Activated T-cell treated with anti-CD3 and anti-CD28 coated beads for 4 hours (primary cell): ENCODE results near the gene CCDC122.

Source experiments
- DNase-seq: peaks from one replicate; pipeline ENCODE4 v3.0.0-alpha.2; 2020

CCDC122 gene

DNA sequence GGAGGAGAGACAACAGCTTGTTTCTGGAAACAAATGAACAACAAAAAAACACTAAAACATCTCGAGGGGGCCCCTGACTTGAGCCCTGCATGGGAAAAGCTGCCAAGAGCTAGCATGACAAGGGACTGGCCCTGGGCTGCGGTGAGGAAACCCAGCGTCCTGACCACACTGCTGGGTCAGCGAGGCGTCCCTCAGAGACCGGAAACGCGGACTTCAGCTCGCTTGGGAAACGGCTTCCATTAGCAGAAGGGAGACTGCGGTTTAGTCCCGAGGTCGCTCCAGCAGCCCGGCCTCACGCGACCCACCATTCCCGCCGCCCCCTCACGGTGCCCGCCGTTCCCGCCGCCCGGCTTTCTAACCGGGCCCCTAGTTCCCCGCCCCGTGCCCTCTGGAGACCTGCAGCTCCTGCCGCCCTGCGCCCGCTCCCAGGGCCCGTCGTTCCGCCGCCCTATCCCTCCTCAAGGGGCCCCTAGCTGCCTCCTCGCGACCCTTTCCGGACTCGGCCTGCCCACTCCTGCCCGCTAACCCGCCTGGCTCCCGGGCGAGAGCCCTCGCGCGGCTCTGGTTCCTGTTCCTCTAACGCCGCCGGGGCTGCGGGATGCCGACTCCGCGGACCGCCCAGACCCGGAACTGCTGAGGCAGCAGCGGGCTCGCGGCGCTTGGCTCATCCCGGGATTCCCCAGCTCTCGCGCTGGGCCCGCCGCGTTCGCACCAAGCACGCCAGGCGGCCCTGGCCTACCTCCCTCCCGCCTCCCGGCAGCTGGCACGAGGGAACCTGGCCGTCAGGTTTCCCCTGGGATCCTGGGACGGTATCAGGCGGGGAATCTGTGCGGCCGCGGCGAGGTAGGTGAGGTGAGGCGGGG lies at the start of gene CCDC122:
Gene CCDC122 (minus strand): TSS at position 849 of the 863 bp plus-strand sequence. CDS start 10,364 bp downstream, outside the sequence.
- DNase-seq, result peak; percentile 58

DNA sequence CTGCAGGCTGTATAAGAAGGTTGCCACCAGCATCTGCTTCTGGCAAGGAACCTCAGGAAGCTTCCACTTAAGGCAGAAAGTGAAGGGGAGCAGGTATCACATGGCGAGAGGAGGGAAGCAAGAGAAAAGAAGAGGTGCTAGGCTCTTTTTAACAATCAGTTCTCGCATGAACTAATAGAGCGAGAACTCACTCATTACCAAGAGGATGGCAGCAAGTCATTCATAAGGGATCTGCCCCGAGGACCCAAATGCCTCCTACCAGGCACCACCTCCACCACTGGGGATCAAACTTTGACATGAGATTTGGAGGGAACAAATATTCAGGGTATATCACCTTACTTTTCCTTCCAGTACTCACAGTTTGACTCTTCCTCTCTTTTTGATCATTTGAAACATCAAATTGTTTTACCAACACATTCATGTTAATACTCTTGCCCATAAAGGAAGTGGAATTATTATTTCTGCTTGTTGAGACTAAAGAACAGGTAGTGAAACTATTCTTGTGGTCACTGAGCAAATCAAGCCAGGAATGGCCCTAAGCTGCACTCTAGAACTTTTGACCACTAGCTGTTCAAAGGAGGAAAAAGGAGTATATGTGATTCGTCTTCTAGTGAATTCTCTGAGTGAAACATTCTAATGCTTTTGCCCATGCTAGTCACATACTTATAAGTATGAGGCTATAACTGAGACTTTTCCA lies 45.2 kb upstream of the CCDC122 start:
- no peak for DNase-seq

DNA sequence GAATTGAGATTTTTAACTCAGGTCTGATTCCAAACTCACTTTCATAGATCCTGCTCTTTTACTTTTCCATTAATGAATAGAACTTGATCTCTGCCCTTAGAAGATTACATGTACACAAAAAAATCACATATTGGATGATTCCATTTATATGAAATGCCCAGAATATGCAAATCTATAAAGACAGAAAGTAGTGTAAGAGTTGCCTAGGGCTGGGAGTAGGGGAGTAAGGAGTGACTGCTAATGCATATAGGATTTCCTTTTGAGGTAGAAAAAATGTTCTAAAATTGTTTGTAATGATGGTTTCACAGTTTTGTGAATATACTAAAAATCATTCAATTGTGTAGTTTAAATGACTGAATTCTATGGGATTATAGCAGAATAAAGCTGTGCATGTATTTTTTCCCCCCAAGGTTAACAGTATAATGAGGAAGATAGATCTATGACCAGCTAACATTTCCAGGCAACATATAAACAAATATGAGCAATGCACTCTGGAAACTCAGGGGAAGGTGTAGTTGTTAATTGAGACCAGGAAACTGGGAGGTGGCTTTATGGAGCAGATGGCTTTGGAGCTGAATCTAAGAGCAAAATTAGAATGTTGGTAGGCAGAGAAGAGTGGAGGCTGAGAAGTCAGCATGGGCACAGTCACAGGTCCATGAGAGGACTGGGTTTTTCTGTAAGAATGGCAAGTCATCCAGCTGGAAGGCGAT lies 41.6 kb upstream of the CCDC122 start:
- no peak for DNase-seq

DNA sequence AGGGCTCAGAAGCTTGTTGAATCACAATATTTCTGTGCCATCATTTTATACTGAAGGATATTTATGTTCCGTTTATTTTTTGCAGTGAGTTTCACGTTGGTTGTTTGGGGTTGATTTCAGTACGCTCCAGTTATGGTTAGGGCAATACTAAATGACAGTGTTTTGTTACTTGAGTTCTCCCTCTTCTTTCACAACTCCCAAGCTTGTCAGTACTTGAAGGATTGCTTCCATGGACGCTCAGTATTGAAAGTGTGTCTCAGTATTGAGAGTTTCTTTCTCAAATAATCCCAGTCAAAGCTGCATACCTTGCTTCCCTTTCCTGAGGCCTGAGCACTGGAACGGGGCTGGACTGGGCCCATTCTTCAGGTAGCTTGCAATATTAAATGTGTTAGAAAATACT lies 39.1 kb upstream of the CCDC122 start:
- DNase-seq, result no peak

DNA sequence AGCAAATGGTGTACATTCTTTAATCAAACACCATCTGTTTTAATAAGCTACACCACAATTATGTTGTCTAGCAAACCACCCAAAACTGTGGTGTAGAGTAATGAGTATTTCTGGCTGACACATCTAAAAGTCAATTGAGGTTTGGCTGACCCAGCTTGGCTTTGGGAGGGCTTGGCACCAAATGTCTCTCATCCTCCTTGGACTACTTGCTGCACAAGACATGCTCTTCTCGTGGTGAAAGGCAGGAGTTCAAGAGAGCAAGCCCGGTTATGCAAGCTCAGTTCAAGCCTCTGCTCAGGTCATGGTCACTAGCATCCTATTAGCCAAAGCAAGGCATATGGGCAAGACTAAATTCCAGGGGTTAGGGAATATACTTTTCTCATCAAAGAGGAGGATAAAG lies 37.3 kb upstream of the CCDC122 start:
- no peak for DNase-seq

DNA sequence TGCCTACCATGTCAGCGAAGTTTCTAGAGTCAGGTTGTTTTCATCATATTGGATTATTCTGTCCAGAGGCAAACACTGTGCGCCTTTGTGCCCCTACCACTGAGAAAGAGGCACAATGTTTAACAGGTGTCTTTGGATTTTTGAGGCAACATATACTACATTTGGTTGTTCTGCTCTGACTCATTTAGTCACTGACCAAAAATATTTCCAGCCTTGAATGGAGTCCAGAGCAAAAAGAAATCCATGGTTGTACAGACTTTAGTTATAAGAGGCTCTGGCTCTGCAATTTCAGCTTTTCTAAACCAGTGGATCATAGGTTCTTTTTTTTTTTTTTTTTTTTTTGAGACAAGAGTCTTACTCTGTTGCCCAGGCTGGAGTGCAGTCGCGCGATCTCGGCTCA lies 35.9 kb upstream of the CCDC122 start:
- no peak for DNase-seq

DNA sequence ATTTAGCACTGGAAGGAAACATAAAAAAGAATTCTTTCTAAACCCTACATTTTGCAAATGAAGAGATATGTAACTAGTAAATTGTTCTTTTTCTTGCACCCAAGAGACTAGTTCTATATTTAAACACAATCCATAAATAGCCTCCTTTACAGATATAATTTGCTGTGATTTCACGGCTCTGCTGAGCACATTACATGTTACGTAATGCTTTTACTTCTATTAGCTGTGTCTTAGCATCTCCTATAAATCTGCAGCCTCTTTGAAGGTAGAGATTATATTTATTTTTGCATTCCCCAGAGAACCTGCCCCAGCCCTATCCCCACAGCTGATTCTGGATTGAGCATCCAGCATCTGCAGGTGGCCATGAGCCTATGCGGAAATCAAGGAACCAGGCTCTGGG lies 32.3 kb upstream of the CCDC122 start:
- no peak for DNase-seq

DNA sequence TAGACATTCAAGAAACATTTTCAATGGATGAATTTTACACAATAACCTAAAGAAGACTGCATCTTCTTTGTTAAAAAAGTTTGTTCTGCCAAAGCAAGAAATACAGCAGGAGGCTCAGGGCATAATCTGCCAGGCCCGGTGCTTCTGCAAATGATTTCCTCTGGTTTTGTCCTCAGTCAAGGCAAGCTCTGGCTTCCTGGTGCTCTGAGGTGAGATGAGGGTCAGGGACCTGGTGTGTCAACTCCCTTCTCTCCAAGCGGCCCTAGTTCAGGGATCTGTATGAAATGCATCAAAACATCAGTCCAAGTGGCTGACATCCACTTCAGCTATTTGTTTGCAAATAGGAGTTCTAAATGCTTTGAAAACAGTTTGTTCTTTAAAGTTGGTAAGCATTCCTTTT lies 31.7 kb upstream of the CCDC122 start:
- no peak for DNase-seq

DNA sequence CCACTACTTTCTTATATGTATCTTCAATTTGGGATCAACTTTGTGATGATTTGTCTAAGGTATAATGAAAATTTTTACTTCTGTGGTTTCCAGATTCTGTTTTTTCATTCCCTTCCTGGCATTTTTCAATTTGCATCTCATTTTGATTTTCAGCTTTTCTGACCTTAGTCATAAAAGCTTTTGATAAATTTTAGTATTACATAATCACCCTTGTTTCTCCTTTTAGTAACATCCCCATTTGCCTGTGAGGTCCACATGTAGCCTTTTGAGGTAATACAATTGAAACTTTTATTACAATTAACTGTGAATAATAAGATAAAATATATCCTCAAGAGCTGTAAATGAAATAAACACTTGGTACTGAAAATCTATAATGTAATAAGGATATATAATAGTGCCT lies 31.3 kb upstream of the CCDC122 start:
- no peak for DNase-seq

DNA sequence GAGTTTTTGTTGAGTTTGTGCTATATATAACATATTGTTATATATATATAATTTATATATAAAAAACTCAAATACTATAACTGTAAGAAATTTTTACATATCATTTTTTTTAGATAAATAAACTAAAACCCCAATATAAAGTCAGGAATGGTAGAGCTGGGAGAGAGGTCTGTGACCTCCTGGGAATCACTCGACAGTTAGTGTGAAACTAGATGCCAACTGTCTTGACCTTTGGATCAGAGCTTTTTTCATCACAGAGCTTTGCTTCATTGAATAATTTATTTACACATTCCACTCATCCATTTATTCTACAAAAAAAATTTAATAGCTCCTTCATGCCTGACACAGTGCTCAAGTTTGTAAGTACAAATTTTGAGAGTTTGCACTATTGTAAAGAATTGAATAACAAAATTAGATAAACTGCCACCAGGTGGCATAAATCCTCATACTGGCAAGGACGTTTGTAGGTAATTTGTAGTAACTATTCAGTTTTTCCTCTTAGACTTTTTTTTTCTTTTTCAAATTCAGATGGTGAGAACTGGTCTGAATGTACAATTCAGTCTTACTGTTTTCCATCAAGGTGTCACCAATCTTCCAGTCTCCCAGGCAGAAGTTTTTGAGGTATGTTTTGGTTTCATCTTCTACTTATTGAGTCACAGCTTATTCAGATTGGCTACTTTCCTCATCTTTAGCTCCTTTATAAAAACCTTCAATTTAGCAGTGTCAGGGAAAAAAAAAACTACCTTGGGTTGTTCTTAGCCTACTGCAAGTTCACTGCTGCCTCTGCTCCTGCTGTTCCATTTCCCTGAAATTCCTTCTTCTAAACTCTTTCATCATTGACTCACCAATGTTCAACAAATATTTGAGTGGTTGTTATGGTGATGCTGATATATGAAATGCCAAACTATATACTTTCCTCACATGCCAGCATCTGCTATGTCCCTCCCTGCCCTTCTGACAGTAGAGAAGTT lies 28.9 kb upstream of the CCDC122 start:
- DNase-seq, result no peak

DNA sequence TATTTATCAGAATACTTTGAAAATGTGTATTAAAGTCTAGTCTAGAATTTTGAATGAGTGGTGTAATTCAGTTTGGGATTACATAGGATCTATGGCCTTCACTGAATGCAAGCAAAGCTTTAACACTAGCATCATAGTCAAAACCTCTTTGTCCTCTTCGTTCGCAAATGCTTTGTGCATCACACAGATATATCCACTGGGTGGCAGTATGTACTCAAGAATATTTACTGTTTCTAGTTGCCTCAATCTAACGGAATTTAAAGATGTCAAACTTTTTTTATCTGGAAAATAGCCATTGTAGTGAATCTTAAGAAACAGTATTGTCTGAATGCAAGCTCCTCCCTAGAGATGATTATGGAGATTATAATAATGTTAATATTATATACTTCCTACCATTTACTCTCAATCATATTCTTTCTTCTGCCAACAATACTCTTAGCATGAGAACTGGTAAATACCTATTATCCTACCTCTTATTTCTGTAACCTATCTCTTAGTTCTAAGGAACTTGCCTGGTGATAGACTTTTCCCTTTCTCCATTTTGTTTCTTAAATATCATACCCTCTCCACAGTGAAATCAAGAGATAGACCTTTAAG lies 26.0 kb upstream of the CCDC122 start:
- DNase-seq, result peak; percentile 25

DNA sequence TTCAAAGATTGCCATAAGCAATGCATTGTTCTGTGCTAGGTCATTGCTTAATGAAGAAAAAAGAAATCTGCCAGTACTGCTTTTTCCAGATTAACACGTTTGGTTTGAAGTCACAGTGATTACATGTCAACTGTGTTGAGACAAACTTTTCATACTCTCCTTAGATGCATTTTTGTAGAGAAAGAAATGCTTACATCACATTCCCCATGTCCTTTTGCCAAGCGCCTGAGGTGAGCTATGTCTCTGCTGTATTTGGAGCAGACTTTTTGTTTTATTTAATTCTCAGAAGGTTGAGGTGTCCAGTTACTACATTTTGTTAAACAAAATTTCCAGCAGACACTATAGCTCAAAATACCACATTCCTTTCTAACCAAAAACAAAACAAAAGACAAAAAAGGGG lies 16.4 kb upstream of the CCDC122 start:
- no peak for DNase-seq

DNA sequence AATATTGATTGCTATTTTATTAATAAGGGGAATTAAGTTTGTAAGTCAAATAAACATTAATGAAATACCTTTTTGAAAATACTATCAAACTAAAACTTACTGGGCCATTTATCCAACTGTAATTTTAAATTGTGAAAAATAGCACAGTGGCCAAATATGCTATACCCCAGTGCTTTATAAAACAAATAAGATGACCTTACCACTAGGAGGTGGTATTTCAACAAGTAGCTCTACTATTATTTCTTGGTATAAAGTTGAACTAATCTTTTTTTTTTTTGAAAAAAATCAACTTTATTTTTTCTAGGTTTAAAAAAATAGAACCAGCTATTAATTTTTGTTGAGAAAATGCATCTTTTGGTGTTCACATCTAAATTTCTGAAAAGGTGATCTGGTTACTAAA lies 14.9 kb upstream of the CCDC122 start:
- DNase-seq, result no peak

DNA sequence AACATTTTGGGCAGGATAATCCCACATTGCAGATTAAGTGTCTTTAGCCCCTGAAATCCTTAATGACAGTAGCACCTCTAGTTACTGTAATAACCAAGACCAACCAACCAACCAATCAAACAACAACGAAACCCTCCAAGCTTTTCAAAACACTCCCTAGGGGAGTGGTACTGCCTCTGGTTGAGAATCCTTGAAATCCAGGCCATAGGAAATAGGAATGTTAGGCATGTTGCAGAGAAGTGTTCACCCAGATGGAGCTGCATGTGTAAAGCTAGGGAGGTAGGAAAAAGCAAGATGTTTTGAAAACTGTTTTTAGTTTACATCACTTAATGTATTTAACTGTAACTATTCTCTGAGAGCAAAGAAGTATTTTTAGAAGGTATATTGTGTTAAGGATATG lies 4.7 kb upstream of the CCDC122 start:
- no peak for DNase-seq

DNA sequence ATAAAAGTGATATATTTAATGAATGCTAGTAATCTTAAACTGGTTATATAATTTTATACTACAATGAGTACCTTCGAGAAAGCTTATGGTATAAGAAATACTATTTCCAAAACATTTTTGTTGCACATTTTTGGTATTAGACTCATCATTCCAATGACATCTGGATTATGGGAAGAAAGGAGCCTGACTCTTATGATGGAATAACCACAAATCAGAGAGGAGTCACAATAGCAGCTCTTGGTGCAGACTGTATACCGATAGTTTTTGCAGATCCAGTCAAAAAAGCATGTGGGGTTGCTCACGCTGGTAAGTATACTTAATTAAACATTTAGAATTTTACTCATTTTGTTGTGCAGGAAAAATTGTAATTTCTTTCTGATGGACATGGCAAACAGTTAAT lies 4.1 kb upstream of the CCDC122 start:
- no peak for DNase-seq

DNA sequence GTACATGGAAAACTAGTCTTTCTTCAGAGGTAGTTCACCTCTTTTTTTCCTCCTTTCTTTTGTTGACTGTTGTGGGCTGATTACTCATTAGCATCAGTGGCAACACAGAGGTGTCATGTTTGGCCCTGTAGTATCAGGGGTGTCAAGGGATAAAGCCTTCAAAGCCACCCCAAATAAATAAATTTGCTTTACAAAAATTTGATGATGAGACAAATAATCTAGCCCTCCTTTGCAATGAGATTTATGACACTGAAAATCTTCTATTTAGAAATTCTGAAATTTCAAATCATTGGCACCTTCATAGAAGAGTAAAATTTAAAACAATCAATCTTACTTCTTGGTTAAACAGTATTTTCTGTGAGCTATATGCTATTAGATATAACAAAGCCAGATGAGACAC lies 2.0 kb upstream of the CCDC122 start:
- no peak for DNase-seq

DNA sequence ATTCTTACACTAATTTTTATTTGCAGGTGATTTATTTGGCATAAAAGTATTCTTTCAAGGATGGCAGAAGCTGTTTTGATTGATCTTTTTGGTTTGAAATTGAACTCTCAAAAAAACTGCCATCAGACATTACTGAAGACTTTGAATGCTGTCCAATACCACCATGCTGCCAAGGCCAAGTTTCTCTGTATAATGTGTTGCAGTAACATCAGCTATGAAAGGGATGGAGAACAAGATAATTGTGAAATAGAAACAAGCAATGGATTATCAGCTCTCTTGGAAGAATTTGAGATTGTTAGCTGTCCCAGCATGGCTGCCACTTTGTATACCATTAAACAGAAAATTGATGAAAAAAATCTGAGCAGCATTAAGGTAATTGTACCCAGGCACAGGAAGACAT lies 1.4 kb upstream of the CCDC122 start:
- no peak for DNase-seq

DNA sequence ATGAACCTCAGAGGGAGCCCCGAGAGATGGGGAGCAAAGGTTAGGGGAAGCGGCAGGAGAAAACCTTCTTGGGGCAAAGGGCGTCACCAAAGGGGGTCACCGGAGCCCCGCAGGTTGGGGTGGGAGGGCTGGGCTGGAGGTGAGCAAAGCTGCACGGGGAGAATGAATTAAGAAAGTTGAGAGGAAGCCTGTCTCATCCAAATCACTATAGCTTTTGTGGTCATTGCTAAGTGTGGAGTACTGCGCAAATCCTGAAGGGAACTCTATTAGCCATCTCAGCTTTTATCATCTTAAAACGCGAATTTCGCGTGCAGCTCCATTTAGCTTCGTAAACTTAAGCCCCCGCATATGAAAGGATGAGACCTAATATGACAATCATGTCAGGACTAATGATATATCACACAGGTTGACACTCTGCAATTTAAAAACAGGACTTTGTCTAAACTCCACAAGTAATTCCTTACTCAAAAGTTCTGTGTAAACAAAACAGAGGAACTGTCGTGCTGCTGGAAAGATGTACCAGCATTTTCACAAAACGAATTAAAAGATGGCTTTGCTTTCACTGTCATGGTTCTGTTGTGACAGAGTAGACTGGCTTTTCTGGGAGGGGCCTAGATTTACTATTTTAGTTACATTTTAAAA lies 795 bp upstream of the CCDC122 start:
- DNase-seq, result no peak

DNA sequence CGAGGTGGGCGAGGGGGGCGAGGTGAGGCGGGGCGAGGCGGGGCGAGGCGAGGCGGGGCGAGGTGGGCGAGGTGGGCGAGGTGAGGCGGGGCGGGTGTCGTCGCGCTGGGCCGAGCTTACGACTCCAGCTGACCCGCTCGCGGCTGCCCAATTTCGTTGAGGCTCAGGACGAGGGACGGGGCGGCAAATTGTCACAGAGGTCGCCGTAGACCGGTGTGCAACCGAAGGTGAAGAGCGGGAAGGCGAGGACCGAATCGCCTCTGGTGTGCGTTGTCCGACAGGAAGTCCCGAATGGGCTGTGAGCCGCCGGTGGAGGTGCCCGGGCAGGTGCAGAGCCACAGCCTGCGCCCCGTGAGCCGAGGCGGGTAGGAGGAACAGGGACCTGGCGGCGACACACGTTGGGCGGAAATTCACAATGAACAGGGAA lies 228 bp upstream of the CCDC122 start, which contains the start of gene LACC1:
Gene LACC1 (plus strand): TSS at position 150 of the 427 bp plus-strand sequence. CDS start 1,082 bp downstream, outside the sequence.
- peak; percentile 55 for DNase-seq

DNA sequence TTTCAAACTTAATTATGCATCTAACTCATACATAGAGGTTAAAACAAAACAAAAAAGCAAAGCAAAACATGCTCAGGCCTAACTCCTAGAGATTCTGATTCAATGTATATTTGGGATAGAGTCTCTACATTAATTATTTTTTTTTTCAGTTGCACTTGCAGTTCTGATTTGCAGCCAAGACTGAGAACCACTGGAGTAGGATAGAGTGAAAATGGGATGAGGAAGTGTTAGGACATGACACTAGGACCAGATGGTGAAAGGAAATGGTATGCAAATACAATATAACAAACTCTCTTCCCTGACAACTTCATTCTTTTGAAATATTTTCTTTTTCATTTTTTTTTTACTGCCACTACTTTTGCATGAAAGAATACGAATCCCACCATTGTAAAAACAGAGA lies 1.8 kb downstream of the CCDC122 start:
- DNase-seq, result no peak

DNA sequence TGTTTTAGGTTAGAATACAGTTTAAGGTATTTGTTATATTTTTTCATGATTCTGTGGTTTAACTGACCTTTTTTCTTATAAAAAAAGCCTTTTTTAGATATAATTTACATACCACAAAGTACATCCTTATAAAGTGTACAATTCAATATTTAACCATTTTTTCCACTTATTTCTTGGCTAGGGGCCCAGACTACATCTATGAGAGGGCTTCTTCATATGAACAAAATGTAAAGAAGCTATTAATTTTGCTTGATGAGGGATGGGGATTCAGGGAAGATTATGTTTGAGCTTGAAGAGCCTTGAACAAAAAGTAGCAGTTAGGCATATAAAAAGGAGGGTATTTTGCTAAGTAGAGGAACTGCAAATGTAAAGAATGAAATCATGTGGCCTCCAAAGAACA lies 2.2 kb downstream of the CCDC122 start:
- DNase-seq, result no peak
